IgD-negative memory B cell (primary cell): ENCODE data around the gene RBPJ. TPM values are rescaled to one million over a fixed set of nuclear protein-coding genes. Genes with fewer than 3 reads are reported as not detected.

ENCODE experiments used
- H3K27ac Mint-ChIP-seq, 3 donors: one replicate each; pipeline ENCODE4 v1.8.0; 2020 to 2022; ENCODE audit warnings: mild to moderate bottlenecking in 3 of 3, mixed read lengths in 3 of 3, moderate library complexity in 1 of 3
- H3K27me3 Mint-ChIP-seq: one replicate; pipeline ENCODE4 v1.8.0; 2021; ENCODE audit warnings: mixed read lengths
- H3K36me3 Mint-ChIP-seq: one replicate; pipeline ENCODE4 v1.8.0; 2020; ENCODE audit warnings: mild to moderate bottlenecking, mixed read lengths
- H3K4me1 Mint-ChIP-seq, 3 donors: one replicate each; pipeline ENCODE4 v1.8.0; 2020 to 2022; ENCODE audit warnings: mixed read lengths in 3 of 3, mild to moderate bottlenecking in 1 of 3
- H3K4me3 Mint-ChIP-seq, 4 donors: one replicate each; pipeline ENCODE4 v1.8.0; 2020 to 2022; ENCODE audit warnings: mild to moderate bottlenecking in 4 of 4, mixed read lengths in 4 of 4, moderate library complexity in 3 of 4
- H3K9me3 Mint-ChIP-seq, 3 donors: one replicate each; pipeline ENCODE4 v1.8.0; 2020 to 2021; ENCODE audit warnings: mixed read lengths in 3 of 3, mild to moderate bottlenecking in 1 of 3
- polyA plus RNA-seq: library from polyadenylated mRNA; unstranded; fragments of 300-500 nt; fragmentation: Illumina TruSeq; gene quantifications from one replicate; pipeline ENCODE4 v1.2.3, GENCODE V29; 2021

Gene RBPJ
- polyA plus RNA-seq, 1 donor from 2014 or later: 55.5 TPM

DNA sequence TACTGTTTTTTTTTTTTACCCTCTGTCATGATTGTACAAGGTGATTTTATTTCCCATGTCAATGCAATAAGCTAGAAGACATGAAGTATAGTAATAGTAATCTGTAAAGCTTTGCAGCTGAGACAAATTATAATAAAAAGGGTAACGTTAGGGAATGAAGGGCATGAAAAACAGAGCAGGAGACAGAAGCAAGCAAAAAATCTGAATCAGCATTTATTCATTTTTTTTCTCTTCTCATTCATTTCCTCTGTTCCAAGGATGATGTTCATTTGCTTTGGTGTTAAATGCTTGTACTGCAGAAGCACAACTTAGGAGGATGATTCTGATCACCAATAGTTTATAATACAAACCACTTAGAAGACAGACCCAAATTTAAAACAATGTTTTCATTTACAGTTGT lies 105.1 kb downstream of the RBPJ start:
- peaks cover 16% of the 10 kb centered on the region for H3K36me3 Mint-ChIP-seq
- H3K9me3 Mint-ChIP-seq: peaks cover 0 to 1% (median 0%) of the 10 kb centered on the region in 3 donors
- H3K27me3 Mint-ChIP-seq: no peaks in the 10 kb centered on the region
- no peak overlapping the region for H3K27ac Mint-ChIP-seq
- H3K4me3 Mint-ChIP-seq: no peak overlapping the region
- no peaks in the 10 kb centered on the region for H3K4me1 Mint-ChIP-seq

DNA sequence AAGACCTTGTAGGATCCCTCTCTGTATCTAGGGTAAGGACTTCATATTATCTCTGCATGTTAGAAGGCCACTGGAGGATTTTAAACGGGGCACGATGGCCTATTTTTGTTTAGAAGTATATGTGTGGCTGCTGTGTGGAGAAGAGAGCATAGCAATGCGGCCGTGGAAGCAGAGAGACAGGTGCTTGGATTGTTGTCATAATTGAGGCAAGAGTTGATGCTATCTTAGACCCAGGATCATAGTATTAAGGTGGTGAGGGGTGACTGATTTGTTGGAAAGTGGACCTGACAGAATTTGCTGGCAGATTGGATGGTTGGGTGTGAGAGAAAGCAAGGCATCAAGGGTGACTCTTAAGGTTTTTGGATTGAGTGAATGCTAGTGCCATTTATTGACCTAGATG lies 106.1 kb downstream of the RBPJ start:
- H3K4me3 Mint-ChIP-seq: no peak overlapping the region
- peaks cover 14% of the 10 kb centered on the region for H3K36me3 Mint-ChIP-seq
- H3K9me3 Mint-ChIP-seq: peaks cover 0 to under 1% (median 0%) of the 10 kb centered on the region in 3 donors
- no peaks in the 10 kb centered on the region for H3K4me1 Mint-ChIP-seq
- H3K27me3 Mint-ChIP-seq: no peaks in the 10 kb centered on the region
- no peak overlapping the region for H3K27ac Mint-ChIP-seq

DNA sequence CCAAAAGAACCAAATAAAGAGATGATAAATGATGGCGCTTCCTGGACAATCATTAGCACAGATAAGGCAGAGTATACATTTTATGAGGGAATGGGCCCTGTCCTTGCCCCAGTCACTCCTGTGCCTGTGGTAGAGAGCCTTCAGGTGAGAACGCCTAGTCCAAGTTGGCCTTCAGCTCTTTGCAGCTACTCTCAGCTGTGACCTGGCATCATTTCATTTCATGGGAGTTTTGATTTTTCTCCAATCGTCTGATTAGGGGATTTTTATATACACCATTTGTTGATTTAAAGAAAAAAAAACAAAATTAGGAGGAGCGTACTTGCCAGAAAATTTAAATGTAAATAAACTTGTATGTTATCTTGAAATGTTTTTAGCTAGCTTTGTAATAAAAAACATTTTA lies 109.1 kb downstream of the RBPJ start:
- Mint-ChIP-seq H3K4me3 (no peak overlapping the region), H3K4me1 (no peaks in the 10 kb centered on the region), H3K27me3 (no peaks in the 10 kb centered on the region), H3K36me3 (peaks cover 2% of the 10 kb centered on the region), H3K27ac (peak overlapping the region in 1 of 3 donors; percentile 63), H3K9me3 (no peaks in the 10 kb centered on the region)

DNA sequence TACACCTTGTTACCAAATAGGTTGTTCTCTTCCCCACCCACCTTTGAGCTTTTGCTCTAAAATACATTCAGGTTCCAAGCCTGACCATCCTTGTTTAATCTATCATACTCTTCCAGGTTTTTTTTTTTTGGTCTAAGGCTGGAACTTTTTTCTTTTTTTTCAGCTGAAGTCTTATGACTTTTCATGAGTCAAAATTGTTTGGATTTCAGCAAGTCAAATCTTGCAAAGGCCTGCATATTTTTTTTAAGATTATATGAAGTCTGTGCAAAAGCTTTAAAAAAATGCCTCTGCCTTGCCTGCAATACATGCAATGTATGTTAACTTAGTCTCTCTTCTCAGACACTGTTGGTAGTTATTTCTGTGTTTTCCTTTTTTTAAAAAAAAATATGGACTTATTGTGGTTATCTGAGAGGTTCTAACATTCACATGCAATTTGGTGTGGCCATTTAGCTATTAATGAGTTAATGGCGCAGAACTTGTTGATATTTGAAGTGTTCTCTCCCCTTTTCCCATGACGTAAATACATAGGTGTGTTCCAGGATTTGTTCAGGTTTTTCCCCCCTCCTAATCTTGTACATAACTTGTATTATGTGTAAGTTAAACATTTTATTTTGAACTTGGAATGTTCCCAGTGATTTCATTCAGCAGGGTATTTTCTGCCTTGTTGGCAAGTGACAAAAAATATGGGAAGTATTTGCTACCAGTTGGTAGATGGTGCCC lies 110.8 kb downstream of the RBPJ start:
- Mint-ChIP-seq H3K9me3 (no peaks in the 10 kb centered on the region), H3K36me3 (peaks cover 5% of the 10 kb centered on the region), H3K4me1 (no peaks in the 10 kb centered on the region), H3K27me3 (no peaks in the 10 kb centered on the region), H3K27ac (no peak overlapping the region), H3K4me3 (no peak overlapping the region)

DNA sequence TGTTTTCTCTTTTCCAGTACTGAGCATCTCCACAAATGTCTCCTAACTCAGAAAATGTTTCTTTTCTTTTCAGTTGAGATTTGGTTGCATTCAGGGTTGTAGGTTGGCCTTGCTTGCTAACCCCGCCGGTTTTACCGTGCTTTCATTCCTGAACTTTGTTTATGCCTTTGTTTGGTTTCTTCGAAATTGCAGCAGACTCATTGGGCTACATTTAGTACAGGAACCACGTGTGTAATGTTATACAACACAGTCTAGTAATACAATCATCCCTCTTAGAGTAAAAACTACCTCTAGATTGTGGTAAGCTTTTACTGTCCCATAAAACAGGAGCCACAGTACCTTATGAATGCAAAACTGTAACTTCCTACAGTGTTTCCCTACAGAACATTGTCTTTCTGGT lies 111.6 kb downstream of the RBPJ start:
- Mint-ChIP-seq H3K36me3 (peaks cover 7% of the 10 kb centered on the region), H3K4me3 (no peak overlapping the region), H3K27me3 (no peaks in the 10 kb centered on the region), H3K9me3 (no peaks in the 10 kb centered on the region), H3K27ac (no peak overlapping the region), H3K4me1 (no peaks in the 10 kb centered on the region)

DNA sequence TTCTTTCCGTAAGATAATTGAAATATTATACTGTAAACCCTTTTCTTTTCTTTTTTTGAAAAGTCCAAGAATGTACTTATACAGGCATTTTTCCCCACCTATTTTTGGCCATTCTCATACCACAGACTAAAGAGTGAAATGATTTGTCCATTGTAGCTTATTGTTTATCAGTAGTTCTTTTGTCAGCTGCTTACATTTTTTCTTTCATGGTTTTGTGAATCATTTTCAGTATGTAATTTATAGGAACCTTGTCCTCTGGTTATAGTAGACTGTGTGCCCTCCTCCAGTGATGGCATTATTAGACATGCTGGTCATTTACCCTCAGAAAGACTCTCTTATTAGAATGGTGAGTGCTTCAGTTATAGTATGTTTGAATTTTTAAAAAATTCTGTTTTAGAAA lies 112.7 kb downstream of the RBPJ start:
- Mint-ChIP-seq H3K27ac (no peak overlapping the region), H3K27me3 (no peaks in the 10 kb centered on the region), H3K4me1 (no peaks in the 10 kb centered on the region), H3K9me3 (no peaks in the 10 kb centered on the region), H3K4me3 (no peak overlapping the region), H3K36me3 (peaks cover 7% of the 10 kb centered on the region)

DNA sequence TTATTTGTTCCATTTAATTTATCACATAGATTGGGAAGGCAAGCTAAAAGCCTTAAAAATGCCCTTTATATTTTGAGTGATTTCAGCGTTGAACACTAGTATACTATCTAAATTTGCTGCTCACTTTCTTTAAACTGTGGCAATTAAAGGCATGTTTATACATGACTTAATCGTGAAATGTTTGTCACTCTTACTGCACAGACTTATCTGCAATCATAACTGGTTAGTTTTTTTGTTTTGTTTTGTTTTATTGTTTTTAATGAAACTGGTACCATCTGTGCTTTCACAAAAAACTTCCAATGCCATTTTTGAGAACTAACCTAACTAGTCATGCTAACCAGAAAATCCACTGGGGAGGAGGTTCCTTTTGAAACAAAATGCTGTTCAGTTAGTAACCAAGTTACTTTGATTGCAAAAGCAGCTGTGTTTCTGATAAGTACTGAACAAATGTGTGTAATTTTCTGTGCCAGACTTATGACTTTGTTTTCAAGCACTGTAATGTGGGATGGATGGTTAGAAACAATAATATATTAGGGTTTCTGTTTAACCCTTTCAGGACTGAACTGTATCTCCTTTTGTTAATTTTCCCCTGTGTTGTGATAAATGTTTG lies 113.3 kb downstream of the RBPJ start:
- no peaks in the 10 kb centered on the region for H3K27me3 Mint-ChIP-seq
- H3K36me3 Mint-ChIP-seq: peaks cover 7% of the 10 kb centered on the region
- no peak overlapping the region for H3K4me3 Mint-ChIP-seq
- H3K27ac Mint-ChIP-seq: no peak overlapping the region
- H3K9me3 Mint-ChIP-seq: no peaks in the 10 kb centered on the region
- no peaks in the 10 kb centered on the region for H3K4me1 Mint-ChIP-seq

DNA sequence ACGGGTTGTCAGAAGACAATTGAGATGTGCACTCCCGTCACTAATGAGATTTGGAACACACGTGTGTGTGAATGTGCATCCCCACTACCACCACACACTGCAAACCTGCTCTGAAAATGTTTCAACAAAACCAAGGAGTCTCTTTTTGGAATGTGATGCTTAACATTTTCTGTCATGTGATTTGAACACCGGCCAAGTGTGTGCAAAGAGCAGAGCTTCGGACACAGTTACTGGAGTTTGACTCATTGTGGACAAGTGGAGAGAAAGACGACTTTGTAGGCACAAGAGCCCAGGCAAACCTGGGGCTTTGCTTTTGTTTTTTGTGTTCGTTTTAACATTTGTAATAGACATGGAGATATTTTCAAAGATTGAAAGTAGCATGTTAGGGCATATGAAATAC lies 120.3 kb downstream of the RBPJ start:
- peaks cover 7% of the 10 kb centered on the region for H3K36me3 Mint-ChIP-seq
- H3K4me3 Mint-ChIP-seq: no peak overlapping the region
- H3K27me3 Mint-ChIP-seq: peaks cover 4% of the 10 kb centered on the region
- H3K4me1 Mint-ChIP-seq: no peaks in the 10 kb centered on the region
- H3K27ac Mint-ChIP-seq: no peak overlapping the region
- H3K9me3 Mint-ChIP-seq: peaks cover 0 to 7% (median 5%) of the 10 kb centered on the region in 3 donors

DNA sequence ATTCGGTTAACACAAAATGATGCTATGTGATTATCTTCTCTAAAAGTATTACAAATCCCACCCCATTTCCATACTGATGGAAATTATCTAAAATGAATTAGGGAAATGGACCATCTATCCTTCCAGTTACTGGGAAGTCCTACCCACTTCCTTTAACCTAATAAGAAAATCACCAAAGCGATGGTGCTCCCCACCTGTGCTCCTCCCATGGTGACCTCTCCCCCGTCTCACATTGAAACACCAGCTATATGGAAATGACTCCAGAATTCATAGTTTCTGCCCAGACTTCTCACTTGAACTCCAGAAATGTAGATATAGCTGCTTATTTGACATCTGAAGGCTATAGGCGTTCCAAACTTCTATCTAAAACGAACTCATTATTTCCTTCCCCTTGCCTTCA lies 121.0 kb downstream of the RBPJ start:
- peaks cover 2% of the 10 kb centered on the region for H3K36me3 Mint-ChIP-seq
- H3K4me3 Mint-ChIP-seq: no peak overlapping the region
- H3K4me1 Mint-ChIP-seq: no peaks in the 10 kb centered on the region
- H3K27ac Mint-ChIP-seq: no peak overlapping the region
- peaks cover 0 to 7% (median 5%) of the 10 kb centered on the region in 3 donors for H3K9me3 Mint-ChIP-seq
- peaks cover 4% of the 10 kb centered on the region for H3K27me3 Mint-ChIP-seq

DNA sequence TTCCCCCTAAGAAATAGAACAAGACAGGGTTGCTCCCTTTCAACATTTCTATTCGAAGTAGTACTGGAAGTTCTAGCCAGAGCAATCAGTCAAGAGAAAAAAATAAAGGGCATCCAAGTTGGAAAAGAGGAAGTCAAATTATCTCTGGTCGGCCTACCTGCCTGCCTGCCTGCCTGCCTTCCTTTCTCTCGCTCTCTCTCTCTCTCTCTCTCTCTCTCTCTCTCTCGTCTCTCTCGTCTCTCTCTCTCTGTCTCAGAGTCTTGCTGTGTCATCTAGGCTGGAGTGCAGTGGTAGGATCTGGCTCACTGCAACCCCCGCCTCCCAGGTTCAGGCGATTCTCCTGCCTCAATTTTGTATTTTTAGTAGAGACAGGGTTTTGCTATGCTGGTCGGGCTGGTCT lies 126.6 kb downstream of the RBPJ start:
- H3K4me3 Mint-ChIP-seq: no peak overlapping the region
- H3K36me3 Mint-ChIP-seq: no peaks in the 10 kb centered on the region
- H3K27me3 Mint-ChIP-seq: peaks cover 8% of the 10 kb centered on the region
- H3K27ac Mint-ChIP-seq: no peak overlapping the region
- H3K9me3 Mint-ChIP-seq: peaks cover 0 to 7% (median 5%) of the 10 kb centered on the region in 3 donors
- no peaks in the 10 kb centered on the region for H3K4me1 Mint-ChIP-seq

DNA sequence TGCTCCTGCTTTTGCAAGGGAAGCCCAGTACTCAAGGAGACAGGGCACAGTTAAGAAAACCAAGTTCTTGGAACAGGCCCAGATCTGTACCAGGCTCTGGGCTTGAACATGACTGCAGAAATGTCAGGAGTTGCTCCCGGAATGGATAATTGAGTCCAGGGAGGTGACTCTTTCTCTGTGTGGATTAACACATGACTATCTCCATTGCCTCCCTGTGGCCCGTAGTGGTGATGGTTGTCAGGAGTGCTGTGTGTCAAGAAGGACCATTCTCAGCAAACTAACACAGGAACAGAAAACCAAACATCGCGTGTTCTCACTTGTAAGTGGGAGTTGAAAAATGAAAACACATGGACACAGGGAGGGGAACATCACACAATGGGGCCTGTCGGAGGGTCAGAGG lies 129.6 kb downstream of the RBPJ start:
- no peaks in the 10 kb centered on the region for H3K9me3 Mint-ChIP-seq
- H3K27ac Mint-ChIP-seq: no peak overlapping the region
- H3K4me3 Mint-ChIP-seq: no peak overlapping the region
- peaks cover 4% of the 10 kb centered on the region for H3K27me3 Mint-ChIP-seq
- H3K4me1 Mint-ChIP-seq: no peaks in the 10 kb centered on the region
- H3K36me3 Mint-ChIP-seq: no peaks in the 10 kb centered on the region

DNA sequence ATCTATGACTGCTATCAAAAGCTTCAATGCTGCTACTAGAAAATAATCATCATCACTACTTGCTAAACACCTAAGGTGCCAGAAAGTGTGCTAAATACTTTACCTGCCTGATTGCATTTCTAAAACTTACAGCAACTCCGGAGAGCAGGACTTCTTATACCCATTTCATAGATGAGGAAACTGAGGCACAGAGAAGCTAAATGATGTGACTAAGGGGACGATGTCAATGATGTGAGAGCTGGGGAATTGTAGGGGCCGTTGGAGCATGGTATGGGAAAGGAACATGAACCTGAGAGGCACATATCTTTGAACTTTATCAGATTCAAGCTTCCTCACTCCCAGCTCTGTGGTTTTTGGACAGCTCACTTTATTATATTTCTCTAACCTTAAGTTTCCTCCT lies 130.8 kb downstream of the RBPJ start:
- Mint-ChIP-seq H3K4me1 (no peaks in the 10 kb centered on the region), H3K36me3 (no peaks in the 10 kb centered on the region), H3K27me3 (peaks cover 4% of the 10 kb centered on the region), H3K27ac (no peak overlapping the region), H3K4me3 (no peak overlapping the region), H3K9me3 (no peaks in the 10 kb centered on the region)

DNA sequence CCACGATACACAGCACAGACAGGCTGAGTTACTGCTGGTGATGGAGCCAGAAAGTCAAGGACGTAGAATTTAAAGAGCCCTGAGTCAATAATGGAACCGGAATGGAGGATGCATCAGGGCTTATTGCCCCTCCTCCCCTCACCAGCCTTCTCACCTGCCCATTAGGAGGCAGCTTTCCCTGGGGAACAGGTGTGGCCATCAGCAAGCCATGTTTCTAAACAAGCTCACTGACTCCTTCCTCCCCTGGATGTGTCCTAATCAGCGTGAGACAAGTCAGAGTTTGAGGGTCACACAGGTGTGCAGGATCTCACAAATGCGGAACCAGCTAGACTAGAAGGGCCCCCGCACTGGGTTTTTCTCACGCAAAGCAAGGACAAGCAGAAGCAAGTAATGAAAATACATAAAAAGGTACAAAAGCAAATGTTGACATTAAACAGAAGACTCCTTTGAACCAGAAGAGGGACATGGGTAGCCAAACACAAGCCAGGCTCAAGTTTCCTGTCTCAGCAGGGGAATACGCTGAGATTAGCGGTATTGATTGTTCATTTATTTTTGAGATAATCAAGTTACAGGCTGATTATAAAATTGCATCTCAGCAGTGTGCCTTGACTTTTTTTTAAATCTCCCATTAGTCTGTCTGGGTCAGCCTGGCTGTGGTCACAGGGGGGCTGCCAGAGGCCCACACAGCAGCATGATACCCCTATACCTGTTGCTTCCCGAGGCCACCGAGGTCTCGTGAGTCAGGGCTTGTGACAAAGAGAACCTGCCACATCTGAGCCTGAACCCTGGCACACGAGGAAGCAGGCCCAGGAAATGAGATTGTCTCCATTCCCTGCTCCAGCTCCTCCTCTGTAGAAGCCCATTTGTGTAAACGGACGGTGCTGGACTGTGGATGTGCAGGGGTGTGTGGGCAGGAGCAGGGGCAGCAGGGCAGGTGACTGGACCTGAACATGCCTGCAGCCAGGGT lies 132.0 kb downstream of the RBPJ start:
- H3K4me1 Mint-ChIP-seq: no peaks in the 10 kb centered on the region
- no peak overlapping the region for H3K4me3 Mint-ChIP-seq
- peaks cover 4% of the 10 kb centered on the region for H3K27me3 Mint-ChIP-seq
- H3K27ac Mint-ChIP-seq: no peak overlapping the region
- H3K9me3 Mint-ChIP-seq: no peaks in the 10 kb centered on the region
- no peaks in the 10 kb centered on the region for H3K36me3 Mint-ChIP-seq

DNA sequence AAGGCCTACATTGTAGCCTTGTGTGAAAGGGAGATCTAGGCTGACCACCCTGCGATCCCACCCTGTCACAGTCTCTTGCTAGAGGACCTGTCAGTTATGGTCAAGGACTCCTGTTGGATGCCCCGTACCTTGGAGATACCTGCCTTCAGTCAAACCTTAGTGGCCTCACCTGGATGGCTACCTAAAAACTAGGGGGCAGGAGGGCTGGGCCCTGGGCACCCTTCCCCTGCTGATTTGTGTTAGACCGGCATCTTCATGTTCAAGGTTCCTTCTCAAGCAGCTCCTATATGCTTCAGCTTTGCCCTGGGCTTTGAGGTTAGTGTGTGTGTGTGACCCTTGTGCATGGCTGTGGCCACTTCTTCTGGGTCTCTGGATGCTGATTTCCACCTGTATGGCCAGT lies 134.1 kb downstream of the RBPJ start:
- no peaks in the 10 kb centered on the region for H3K9me3 Mint-ChIP-seq
- H3K4me1 Mint-ChIP-seq: peaks cover 4 to 8% (median 4%) of the 10 kb centered on the region in 3 donors
- no peaks in the 10 kb centered on the region for H3K36me3 Mint-ChIP-seq
- H3K4me3 Mint-ChIP-seq: no peak overlapping the region
- peaks cover 10% of the 10 kb centered on the region for H3K27me3 Mint-ChIP-seq
- H3K27ac Mint-ChIP-seq: no peak overlapping the region

DNA sequence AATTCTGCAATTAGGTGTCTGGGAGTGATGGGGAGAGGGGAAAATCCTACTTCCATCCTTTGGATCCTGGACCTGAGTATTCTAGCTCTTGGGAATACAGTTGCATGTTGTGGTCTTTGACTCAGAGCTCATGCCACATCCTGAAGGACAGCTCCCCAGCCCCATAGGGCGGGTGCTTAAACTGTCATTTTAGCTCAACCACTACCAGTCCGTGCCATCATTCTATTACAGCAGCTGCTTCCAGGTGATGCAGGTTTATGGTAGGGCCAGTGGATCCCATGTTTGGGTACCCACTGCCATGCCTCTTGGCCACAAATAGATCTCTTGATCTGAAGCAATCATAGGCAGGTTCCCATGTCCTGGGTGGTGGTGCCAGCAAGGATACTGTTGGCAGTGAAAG lies 134.8 kb downstream of the RBPJ start:
- Mint-ChIP-seq H3K27ac (no peak overlapping the region), H3K36me3 (no peaks in the 10 kb centered on the region), H3K27me3 (peaks cover 10% of the 10 kb centered on the region), H3K4me1 (peaks cover 4 to 8% (median 4%) of the 10 kb centered on the region in 3 donors), H3K9me3 (no peaks in the 10 kb centered on the region), H3K4me3 (no peak overlapping the region)
